ENCODE data around the gene C1orf232.

C1orf232 gene

GRCh38 chr1:26177182-26177684 is 8.5 kb upstream of the C1orf232 start, which contains the start of gene CNKSR1:
TSS of gene CNKSR1 (plus strand) at chr1:26177491. CDS start at chr1:26177548, 57 bp downstream.
- DNase-seq (ENCODE audit: low read depth) = no peak

- DNase-seq (ENCODE audit: low read depth) = no peak
These were observed 6.6 kb upstream of the C1orf232 start for GRCh38 chr1:26175346-26175745.

GRCh38 chr1:26171084-26172072 is 2.6 kb upstream of the C1orf232 start, which contains the start of gene ZNF593OS:
TSS of gene ZNF593OS (minus strand) at chr1:26171832. CDS start at chr1:26171661, 171 bp downstream.
- no peak for DNase-seq (ENCODE audit: low read depth)

DNA sequence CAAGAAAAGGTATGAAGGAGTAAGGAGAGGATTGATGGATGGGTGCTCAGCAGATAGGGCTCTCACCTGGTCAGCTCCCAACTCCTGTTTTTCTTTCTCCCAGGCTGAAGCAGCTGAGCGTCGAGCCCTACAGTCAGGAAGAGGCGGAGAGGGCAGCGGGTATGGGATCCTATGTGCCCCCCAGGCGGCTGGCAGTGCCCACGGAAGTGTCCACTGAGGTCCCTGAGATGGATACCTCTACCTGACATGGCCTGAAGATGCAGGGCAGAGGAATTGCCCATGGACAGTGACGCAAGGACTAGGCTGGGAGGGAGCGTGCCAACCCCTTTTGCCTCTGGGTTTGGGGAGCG is 1.7 kb upstream of the C1orf232 start:
- DNase-seq (ENCODE audit: low read depth) = no peak

- peak; percentile 88 for DNase-seq (ENCODE audit: low read depth)
These were observed 1.1 kb upstream of the C1orf232 start, which contains the start of gene ZNF593 for GRCh38 chr1:26169669-26170471. TSS of gene ZNF593 (plus strand) at chr1:26169908. CDS start at chr1:26169984, 76 bp downstream.

- DNase-seq (ENCODE audit: low read depth) = no peak
These were observed 413 bp upstream of the C1orf232 start for GRCh38 chr1:26169198-26169554.

DNA sequence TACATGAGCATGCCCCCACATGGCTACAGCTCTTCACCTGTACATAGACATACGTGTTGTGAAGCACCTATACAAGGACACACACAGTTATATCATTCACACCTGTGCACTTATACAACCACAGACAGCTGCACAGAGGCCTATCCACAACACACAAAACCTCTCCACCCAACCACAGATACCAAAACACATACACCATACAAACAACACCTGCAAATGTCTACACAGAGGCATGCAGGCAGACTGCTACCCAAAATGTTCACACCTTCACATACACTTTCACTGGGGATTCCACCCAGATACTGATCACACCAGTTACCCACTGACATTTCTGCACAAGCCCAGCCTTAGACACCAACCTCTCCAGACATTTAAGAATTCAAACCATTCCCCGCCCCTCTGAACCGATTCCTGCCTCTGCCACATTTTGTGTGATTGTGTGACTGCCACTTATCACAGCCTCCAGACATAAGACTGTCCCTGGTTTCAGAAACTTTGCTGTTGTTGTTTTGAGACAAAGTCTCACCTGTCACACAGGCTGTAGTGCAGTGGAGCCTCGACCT is 2.0 kb downstream of the C1orf232 start:
- no peak for DNase-seq (ENCODE audit: low read depth)

DNA sequence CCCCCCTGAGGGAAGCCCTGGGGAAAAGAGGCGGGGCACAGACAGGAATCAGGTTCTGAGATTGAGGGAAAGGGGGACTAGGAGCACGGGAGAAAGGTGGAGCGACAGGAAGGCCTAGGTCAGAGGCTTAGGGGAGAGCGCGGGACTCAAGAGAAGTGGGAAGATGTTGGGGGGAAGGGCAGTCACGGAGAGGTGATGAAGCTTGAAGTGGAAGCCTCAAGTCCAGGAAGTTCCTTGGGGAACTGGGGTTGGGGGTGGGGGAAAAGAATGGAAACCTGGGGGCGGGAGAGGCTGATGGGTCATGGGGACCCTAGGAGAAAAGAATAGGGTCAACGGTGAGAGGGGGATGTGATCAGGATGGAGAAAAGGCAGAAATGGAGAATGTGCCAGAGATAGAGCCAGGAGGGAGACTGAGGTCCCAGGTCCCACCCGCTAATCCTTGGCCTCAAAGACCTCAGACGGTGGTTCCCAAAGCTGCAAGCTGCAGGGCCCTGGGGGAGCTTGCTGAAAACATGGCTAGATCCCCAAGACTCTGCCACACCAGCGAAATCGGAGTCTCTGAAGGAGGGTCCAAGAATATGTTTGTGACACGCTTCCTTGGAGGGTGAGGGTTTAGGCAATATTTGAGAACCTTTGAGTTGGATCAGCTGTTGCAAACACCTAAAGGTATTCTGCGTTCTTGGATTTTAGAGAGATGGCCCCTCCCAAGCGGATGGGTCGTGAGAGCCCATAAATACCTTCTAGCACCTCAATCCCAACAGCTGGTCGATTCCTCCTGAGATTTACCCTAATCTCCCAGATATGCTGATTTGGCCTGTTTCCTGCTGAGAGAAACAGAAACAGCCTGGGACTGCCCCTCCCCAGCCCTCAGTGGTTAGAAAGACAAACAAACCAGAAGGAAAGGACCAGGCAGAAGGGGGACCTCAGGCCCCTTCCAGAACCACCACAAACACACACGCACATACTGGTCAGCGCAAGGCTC is 3.6 kb downstream of the C1orf232 start:
- no peak for DNase-seq (ENCODE audit: low read depth)

DNA sequence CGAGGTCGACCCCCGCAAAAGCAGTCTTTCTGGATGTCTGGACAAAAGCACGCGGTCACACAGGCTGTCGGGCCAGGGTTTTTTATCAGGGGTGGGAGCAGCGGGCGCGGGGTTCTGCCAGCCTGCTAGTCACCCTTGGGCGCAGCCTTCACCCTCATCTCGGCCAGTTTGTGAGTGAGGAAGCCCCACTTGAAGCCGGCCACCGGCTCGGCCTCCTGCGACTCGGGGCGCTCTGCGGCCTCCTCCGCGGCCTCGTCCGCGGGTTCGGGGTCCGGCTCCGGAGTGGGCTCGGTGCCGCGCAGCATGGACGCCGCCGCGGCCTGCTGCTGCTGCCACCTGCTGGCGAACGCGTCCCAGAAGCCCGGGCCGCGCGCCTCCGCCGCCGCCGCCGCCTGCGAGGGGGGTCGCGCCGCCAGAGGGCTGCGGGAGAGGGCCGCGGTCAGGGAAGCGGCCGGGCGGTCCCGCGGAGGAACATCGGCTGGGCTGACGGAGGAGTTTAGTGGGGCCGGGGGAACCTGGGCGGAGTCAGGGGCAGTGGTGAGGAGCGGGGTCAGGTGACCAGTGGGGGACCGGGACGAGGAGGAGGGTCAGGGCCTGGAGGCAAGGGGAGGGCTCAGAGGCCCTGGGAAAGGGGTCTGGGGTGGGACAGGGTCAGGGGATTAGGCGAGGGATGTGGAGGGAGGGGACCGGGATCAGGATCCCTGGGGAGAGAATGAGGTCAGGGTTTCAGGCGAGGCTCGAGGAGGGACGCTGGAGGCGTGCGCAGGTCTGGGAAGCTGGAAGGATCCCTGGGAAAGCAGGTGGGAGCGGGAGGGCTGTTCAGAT is 4.5 kb downstream of the C1orf232 start:
- no peak for DNase-seq (ENCODE audit: low read depth)

- DNase-seq (ENCODE audit: low read depth) = no peak
These were observed 5.1 kb downstream of the C1orf232 start for GRCh38 chr1:26163684-26164035.

DNA sequence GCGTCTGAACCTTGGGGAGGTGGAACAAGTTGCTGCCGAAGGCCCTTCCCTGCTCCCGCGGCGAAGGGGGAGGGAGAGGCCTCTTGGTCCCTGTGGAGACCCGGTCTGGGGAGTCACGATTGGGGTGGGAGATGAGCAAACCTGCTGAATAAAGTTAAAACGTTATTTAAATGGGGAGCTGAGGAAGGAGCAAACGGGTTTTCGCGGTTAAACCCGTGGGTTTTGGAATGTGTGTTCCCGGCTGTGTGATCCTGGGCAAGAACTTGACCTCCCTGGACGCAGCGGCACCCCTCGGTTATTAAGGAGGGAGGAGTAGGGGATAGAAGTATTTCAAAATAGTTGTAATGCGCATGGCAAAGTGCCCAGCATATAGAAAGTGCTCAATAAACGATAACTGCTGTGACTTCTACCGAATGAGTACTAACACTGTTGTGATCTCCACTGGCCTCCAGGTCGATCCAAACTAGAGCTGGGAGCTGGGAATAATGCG is 6.5 kb downstream of the C1orf232 start:
- no peak for DNase-seq (ENCODE audit: low read depth)

- peak; percentile 60 for DNase-seq (ENCODE audit: low read depth)
These were observed 7.1 kb downstream of the C1orf232 start for GRCh38 chr1:26161415-26162219.

GRCh38 chr1:26160527-26161414 is 8.0 kb downstream of the C1orf232 start:
- DNase-seq (ENCODE audit: low read depth) = no peak

DNA sequence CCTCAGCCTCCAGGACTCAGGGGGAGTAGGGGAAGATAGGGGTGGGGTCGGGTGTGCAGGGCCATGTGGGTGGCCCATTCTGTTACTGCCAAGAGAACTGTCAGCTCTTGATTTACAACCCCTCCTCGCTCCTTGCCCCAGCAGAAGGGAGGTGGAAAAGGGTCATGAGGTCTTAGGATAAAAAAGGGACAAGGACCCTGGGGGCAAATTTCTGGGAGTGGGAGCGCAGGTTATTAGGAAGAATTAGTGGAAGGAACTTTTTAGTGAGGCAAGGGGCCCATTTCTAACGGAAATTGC is 9.1 kb downstream of the C1orf232 start:
- no peak for DNase-seq (ENCODE audit: low read depth)

GRCh38 chr1:26158908-26159742 is 9.6 kb downstream of the C1orf232 start, which contains the start of gene FAM110D:
TSS of gene FAM110D (plus strand) at chr1:26159079. CDS start at chr1:26161292, 2,213 bp downstream.
- DNase-seq (ENCODE audit: low read depth) = no peak

GRCh38 chr1:26158271-26158907 is 10.4 kb downstream of the C1orf232 start:
- DNase-seq (ENCODE audit: low read depth) = no peak

All from iris pigment epithelial cell (primary cell).